ENCODE measurements around the gene COL5A2.

COL5A2 gene

GRCh38 chr2:189146553-189146952 is 33.0 kb downstream of the COL5A2 start:
- DNase-seq: no peak

DNA sequence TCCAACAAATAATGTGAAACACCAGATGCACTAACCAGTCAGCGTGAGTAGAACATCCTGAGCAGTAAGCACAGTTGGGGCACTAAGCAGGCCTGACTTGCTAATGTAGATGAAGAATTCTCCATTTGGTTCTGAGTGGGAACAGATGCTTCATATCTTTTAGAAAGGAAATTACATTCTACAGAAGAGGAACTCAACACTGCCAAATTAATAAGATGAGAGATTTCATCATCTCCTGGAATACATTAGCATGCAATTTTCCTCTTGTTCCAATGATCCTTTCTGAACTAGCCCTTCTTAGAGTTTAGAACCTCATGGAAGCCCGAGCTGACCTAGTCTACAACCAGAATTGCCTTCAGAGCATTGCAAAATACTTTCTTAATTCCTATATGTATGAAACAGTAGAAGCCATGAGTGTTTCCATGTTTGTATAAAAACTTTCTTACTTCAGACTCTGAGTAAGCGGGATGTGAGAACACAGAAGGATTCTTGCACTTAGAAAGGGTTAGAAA is 34.8 kb downstream of the COL5A2 start:
- DNase-seq: no peak

GRCh38 chr2:189143925-189144324 is 35.6 kb downstream of the COL5A2 start:
- DNase-seq: no peak

DNA sequence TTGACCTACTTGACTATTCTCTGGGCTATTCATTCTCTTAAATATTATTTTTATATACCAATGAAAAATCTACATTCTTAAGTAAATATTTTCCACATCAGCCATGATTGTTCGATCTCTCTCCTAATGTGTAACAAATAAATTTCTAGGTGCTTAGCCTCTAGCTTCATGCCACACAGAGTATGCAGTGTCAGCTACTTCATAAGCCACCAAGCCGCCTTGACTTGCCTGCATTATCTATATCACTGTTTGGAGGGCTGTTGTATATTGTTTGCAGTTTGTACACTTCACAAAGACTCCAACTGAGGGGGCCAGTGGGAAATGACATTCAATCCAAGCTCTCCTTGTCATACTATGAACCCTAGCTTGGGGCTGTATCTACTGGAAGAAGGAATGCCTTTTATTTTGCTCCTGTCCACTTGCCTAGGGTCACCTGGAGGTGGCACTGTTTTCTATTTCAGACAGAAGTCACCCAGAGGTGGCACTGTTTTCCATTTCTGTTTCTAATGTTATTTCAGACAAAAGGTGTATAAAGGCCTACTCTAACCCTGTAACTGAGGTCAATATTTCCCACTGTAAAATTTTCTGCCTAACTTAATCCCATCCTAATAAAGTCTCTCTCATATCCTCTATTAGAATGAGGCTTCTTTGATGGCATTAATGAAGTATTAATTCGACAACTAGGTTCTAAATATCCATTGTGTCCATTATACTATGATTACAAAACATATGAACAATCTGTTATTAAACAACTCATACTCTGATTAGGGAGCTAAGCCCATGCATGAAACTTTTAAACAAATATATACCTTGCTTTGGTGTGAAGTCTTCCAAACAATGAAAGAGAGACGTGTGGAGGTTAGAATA is 36.4 kb downstream of the COL5A2 start:
- DNase-seq: no peak

GRCh38 chr2:189138800-189139199 is 40.8 kb downstream of the COL5A2 start:
- no peak for DNase-seq

- DNase-seq: no peak
Measured at GRCh38 chr2:189137519-189137918, 42.0 kb downstream of the COL5A2 start.

GRCh38 chr2:189134485-189134884 is 45.1 kb downstream of the COL5A2 start:
- no peak for DNase-seq

DNA sequence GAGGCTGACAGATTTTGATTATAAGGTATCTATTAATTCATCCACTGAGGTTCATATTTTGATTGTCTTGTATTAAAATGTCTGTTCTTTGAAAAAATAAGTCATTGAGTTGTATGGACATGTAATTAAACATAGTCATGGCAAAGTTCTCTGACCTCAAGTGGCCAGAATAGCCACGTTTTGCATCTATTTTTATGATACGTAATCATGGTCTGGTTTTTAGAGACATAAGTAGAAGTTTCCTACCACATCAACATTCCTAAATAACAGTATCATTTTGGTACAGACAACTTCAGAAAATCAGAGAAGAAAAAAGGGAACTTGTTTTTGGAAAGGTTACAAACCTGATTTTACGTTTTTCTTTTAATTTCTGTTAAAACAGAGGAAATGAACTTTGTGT is 47.6 kb downstream of the COL5A2 start:
- no peak for DNase-seq

GRCh38 chr2:189129971-189130370 is 49.6 kb downstream of the COL5A2 start:
- DNase-seq: no peak

- DNase-seq: no peak
Measured at GRCh38 chr2:189128970-189129369, 50.6 kb downstream of the COL5A2 start.

DNA sequence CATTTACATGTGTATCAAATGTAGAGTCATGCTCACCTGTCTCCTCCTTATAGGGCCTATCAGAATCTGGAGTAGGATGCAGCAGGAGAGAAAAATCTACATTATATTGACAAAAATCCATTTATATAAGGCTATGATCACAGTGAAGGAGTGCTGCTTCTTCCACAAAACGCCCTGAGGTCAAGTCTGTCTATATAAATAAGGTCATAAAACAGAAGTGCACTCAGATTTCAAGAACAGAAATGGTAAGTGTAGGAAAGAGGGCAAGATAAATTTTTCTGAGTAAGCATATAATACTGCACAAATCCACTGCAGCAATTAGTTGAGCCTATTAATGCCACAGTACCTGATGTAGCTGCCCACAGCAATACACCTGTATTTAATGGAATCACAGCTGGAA is 51.8 kb downstream of the COL5A2 start:
- no peak for DNase-seq

DNA sequence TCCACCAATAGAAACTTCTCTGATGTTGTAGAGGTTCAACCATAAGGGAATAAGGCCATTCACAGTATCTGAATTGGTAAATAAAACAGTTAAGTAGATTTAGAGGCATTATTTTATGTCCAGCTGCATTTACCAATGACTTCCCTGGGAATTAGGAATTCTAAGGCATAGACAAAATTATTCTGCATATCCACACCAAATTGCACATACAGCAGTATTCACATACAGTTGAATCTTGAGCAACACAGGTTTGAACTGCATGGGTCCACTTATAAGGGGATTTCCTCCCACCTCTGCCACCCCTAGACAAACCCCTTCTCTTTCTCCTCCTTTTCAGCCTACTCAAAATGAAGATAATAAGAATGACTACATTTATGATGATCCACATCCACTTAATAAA is 54.4 kb downstream of the COL5A2 start:
- DNase-seq: no peak

DNA sequence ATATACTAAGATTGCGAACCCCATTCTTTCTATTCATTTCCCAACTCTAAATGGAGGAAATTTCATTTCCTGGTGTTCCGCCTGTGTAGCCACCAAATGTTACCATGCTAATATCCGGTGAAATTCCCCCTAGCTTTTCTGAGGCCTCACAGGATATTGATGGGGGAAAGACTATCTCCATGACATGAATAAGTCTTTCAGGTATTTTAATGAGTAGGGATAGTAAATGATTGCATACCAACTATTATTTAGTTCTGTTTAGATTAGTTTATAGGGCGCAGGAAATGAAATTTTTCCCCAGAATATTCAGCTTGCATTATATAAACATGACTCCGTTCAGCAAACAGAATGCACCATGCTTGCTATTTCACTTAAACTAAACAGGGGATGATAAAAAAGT is 55.4 kb downstream of the COL5A2 start:
- no peak for DNase-seq

- DNase-seq: no peak
Measured at GRCh38 chr2:189118386-189118785, 61.2 kb downstream of the COL5A2 start.

DNA sequence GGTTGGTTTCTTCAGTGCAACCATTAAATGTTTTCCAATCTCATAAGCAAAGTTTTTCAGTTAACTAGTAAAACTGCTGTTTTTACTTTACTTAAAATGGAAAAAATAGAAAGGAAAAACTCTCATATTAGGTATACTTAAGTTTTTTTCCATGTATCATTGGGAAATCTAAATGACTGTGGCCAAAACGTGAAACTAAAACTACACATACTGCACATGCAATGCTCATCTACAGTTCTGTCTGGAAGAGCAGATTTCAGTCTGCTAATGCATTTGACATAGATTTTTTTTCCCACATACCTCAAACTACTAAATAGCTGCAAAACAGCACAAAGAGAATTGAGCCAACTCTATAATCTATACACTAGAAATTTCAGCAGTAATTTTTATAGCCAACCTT is 62.6 kb downstream of the COL5A2 start:
- DNase-seq: no peak

- no peak for DNase-seq
Measured at GRCh38 chr2:189116087-189116486, 63.5 kb downstream of the COL5A2 start.

GRCh38 chr2:189115126-189115525 is 64.4 kb downstream of the COL5A2 start:
- DNase-seq: no peak

DNA sequence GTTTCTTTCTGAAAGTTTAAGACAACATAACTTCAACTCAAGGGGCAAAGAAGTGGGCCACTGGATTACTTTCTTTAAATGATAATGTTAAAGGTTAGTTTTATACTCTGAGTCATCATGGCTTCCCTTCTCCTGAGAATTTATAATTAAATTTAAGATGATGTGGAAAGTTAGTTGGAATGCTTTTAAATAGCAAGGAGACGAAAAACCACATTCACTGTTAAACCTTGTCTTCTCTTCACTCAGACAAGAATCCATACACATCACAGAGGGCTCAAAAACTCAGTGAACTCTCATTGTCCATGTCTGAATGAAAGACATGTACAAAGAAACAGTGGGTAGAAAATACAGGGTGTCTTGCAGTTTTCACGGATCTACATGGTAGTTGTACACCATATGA is 65.6 kb downstream of the COL5A2 start:
- DNase-seq: no peak

DNA sequence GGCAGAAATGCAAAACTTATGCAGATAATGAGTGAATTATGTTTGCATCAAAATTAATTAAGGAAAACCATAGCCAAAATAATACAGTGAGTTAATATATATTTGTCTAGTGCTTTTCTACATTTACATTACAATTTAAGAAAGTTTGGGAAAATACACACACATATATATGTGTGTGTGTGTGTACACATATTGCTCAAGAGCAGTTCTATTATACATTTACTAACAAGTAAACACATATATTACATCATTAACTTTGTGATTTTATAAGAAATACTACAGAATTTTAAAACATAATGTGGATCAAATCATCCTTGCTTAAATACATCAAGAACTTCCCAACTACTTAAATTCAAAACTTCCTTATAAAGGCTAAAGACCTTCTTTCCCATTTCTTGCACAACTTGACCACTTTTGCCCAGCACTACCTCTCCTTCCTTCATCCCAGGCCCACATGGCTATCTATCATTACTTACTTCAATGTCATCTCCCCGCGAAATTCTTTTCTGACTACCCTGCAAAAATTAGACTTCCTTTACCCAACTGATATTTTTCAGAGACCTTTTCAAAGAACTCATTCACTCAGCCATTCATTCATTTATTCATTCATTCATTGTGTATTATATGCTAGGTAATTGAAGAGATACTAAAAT is 68.4 kb downstream of the COL5A2 start:
- DNase-seq: no peak

DNA sequence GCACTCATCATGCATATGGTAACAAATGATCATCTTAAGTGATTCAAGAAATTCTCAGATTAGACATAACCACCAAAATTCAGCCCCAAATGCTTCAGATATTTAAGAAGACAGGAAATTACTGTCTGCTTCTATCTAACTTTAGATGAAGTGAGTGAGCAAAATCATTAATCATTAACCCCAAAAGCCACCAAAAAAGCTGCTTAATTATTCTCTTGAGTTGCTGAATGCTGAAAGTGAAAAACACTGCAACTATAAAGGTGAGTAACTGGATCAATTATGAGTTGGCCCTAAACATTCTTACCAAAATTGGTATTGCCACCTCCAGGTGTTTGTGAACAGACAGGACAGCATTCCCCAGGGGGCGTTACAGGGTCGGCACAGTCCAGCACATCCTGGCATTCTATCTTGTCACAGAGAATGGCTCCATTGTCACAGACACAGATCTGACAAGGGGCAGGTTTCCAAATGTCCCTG is 69.6 kb downstream of the COL5A2 start:
- no peak for DNase-seq

DNA sequence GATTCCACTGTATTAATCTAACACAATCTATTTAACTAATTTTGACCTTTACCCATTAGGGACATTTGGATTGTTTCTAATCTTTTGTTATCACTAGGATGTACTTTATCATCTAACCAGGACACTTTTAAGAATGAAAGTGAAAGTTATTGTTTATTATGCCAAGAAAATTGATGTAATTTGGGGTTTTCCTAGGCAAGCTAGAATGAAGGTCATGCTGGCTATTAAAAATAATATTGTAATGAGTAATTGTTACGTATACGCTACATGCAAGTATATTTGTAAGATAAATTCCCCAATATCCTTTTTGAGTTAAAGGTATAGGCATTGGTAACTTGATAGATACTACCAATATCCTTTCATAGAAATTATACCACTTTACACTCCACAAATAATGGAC is 74.6 kb downstream of the COL5A2 start:
- DNase-seq: no peak

- no peak for DNase-seq
Measured at GRCh38 chr2:189102735-189103134, 76.8 kb downstream of the COL5A2 start.

DNA sequence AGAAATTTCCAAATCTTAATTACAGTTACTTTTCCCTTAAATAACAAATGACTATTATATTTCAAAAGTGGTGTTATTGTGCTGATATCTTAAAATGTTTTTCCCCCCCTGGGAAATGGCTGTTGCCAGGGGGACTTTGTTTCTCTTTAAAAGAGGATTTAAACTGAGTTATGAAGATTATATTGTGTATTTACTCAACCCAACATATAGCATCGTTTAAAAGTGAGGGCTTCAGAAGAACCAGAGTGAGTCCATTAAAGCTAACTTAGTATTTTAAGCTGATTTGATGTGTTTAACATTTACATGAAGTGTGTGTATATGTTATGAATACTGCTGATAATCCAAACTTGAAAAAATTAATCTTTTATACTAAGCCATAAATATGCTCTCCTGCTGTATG is 81.6 kb downstream of the COL5A2 start:
- no peak for DNase-seq

DNA sequence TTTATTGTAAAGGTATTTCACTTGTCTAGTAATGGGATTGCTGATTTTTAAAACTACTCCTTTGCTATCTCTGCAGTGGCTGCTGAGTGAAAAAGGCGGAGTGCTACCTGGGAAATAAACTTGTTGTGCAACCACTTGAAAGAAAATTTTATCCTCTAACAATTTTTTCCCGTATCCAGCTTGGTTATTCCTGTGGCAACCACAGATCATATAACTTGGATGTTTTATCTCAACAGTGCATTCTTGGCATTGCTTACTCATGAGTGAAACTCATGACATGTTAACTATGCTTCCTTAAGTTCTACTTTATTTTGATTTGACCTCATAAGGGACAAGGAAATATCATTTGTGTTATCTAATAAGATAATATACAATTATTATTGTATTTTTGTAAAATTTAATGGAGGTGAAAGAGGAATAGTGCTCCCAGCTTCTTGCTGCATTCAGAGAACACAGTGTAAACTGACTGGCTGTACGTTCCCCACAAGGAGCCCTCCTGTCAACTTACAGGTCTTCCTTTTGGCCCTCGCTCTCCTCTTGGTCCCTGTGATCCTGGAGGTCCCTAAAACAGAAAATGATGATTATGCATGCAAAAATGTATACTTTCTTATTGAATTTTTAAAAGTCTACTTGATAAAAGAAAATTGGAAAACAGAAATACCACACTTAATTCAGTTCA is 82.7 kb downstream of the COL5A2 start:
- no peak for DNase-seq

Measured in femur (tissue), 1 donor.